Measurements from ENCODE around the gene CBX5. TPM values are rescaled to one million over a fixed set of nuclear protein-coding genes. Genes with fewer than 3 reads are reported as not detected.

CBX5 gene
- total RNA-seq, 1 experiment from 2014 or later = 109 TPM

- no peak overlapping the region for H3K27ac Mint-ChIP-seq (ENCODE audit: low read depth, unreplicated experiment)
- H3K4me3 Mint-ChIP-seq (ENCODE audit: unreplicated experiment) = no peak overlapping the region
- peaks cover 11% of the 10 kb centered on the region for H3K27me3 Mint-ChIP-seq (ENCODE audit: insufficient read depth, unreplicated experiment)
- ChIA-PET POLR2A (interaction anchor here (0.7 to 1.9 kb wide), 9 partner anchors 9 to 201 kb away, joined by 3 to 7 read pairs (median 4); partner anchors contain the start of genes HOXC5, HOXC6, HOXC8 and HOXC9), CTCF (interaction anchor here (0.5 to 17.7 kb wide), 50 partner anchors 8 to 502 kb away, joined by 3 to 233 read pairs (median 4); partner anchors contain the start of genes HOXC12, HOXC4, HOXC5 and HOXC6)
- TF ChIP-seq, protein P1, sequence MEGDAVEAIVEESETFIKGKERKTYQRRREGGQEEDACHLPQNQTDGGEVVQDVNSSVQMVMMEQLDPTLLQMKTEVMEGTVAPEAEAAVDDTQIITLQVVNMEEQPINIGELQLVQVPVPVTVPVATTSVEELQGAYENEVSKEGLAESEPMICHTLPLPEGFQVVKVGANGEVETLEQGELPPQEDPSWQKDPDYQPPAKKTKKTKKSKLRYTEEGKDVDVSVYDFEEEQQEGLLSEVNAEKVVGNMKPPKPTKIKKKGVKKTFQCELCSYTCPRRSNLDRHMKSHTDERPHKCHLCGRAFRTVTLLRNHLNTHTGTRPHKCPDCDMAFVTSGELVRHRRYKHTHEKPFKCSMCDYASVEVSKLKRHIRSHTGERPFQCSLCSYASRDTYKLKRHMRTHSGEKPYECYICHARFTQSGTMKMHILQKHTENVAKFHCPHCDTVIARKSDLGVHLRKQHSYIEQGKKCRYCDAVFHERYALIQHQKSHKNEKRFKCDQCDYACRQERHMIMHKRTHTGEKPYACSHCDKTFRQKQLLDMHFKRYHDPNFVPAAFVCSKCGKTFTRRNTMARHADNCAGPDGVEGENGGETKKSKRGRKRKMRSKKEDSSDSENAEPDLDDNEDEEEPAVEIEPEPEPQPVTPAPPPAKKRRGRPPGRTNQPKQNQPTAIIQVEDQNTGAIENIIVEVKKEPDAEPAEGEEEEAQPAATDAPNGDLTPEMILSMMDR (IDR thresholded peaks at IDR 0.05; ENCODE audit: unreplicated experiment) = peak; percentile 92
- no peaks in the 10 kb centered on the region for H3K9me3 Mint-ChIP-seq (ENCODE audit: unreplicated experiment)
- BruUV-seq (replicated peaks) = no TSS peak
- peaks cover 7% of the 10 kb centered on the region for H3K36me3 Mint-ChIP-seq (ENCODE audit: insufficient read depth, unreplicated experiment)
- intact Hi-C loops (cut with micrococcal nuclease) = loop anchor here (1.0 kb wide), 2 partner anchors 169 to 195 kb away; no protein-coding TSS in a partner anchor
- H3K4me1 Mint-ChIP-seq (ENCODE audit: insufficient read depth, unreplicated experiment) = peaks cover 17% of the 10 kb centered on the region
- peak; percentile 75 for DNase-seq (ENCODE audit: unreplicated experiment)
Measured at GRCh38 chr12:54201001-54201794, 78.7 kb downstream of the CBX5 start.

DNA sequence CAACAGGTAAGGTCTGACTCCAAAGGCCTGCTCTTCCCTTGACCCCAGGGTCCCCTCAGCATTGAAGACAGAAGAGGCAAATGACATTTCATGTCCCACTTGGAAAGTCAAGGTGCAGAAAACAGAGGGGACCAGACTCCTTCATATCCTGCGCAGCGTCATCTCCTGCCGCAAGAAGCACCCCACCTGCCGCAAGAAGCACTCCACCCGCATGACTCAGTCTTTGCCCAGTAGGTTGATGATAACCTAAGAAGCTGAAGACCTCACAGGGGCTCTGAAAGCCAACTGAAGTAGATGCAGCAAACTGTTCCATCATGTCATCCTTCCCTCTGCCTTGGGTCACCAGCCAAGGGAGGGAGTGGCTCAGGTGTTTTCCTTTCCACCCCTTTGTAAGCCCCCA lies 79.5 kb downstream of the CBX5 start:
- Mint-ChIP-seq H3K4me1 (ENCODE audit: insufficient read depth, unreplicated experiment) (peaks cover 17% of the 10 kb centered on the region), H3K4me3 (ENCODE audit: unreplicated experiment) (no peak overlapping the region), H3K27ac (ENCODE audit: low read depth, unreplicated experiment) (no peak overlapping the region), H3K9me3 (ENCODE audit: unreplicated experiment) (no peaks in the 10 kb centered on the region), H3K27me3 (ENCODE audit: insufficient read depth, unreplicated experiment) (peaks cover 11% of the 10 kb centered on the region), H3K36me3 (ENCODE audit: insufficient read depth, unreplicated experiment) (peaks cover 7% of the 10 kb centered on the region)
- BruUV-seq (replicated peaks) = no TSS peak
- intact Hi-C loops (cut with micrococcal nuclease) = no loop called here
- POLR2A ChIA-PET = interaction anchor here (1.0 to 1.9 kb wide), 4 partner anchors 9 to 200 kb away, joined by 4 to 7 read pairs (median 6); partner anchors contain the start of genes HOXC9 and SMUG1
- CTCF ChIA-PET = interaction anchor here (0.6 to 17.7 kb wide), 27 partner anchors 8 to 498 kb away, joined by 3 to 233 read pairs (median 6); partner anchors contain the start of genes HOXC4, HOXC5, HOXC6 and HOXC8
- TF ChIP-seq, protein P1 (IDR thresholded peaks at IDR 0.05; ENCODE audit: unreplicated experiment) = no peak
- DNase-seq (ENCODE audit: unreplicated experiment) = no peak

- intact Hi-C loops (cut with micrococcal nuclease) = no loop called here
- Mint-ChIP-seq H3K27ac (ENCODE audit: low read depth, unreplicated experiment) (no peak overlapping the region), H3K9me3 (ENCODE audit: unreplicated experiment) (no peaks in the 10 kb centered on the region), H3K36me3 (ENCODE audit: insufficient read depth, unreplicated experiment) (peaks cover 7% of the 10 kb centered on the region), H3K4me3 (ENCODE audit: unreplicated experiment) (no peak overlapping the region), H3K4me1 (ENCODE audit: insufficient read depth, unreplicated experiment) (peaks cover 17% of the 10 kb centered on the region), H3K27me3 (ENCODE audit: insufficient read depth, unreplicated experiment) (peaks cover 11% of the 10 kb centered on the region)
- TF ChIP-seq, protein P1 (IDR thresholded peaks at IDR 0.05; ENCODE audit: unreplicated experiment) = no peak
- ChIA-PET CTCF (interaction anchor here (0.6 to 17.7 kb wide), 11 partner anchors 9 to 378 kb away, joined by 3 to 233 read pairs (median 19); partner anchors contain the start of genes HOXC5, HOXC6, HOXC8 and HOXC9), POLR2A (interaction anchor here (0.6 kb wide), 1 partner anchor 182 kb away, joined by 3 read pairs; no protein-coding TSS in a partner anchor)
- BruUV-seq (replicated peaks) = no TSS peak
- DNase-seq (ENCODE audit: unreplicated experiment) = no peak
Measured at GRCh38 chr12:54199917-54200316, 80.0 kb downstream of the CBX5 start.

DNA sequence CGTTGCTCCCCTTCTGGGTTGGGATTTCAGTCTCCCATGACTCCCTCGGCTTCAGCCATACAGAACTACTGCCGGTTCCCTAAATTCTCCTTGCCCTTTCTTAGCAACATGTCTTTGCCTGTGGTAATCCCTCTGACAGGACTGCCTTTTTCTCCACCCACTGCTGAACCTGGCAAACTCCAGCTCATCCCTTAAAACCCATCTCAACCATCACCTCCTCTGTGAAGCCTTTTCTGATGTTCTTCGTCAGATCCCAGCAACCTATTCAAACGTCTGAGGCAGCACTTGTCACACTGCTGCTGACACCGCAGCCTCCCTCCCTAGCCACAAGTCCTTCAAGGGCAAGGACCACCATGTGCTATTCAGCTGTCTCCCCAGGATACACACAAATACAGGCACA lies 80.9 kb downstream of the CBX5 start:
- ChIA-PET CTCF (interaction anchor here (0.6 to 17.7 kb wide), 9 partner anchors 10 to 452 kb away, joined by 3 to 233 read pairs (median 6); partner anchors contain the start of genes HOXC5, HOXC6, HOXC8 and HOXC9), POLR2A (interaction anchor here (0.6 kb wide), 2 partner anchors 181 to 182 kb away, joined by 3 read pairs; no protein-coding TSS in a partner anchor)
- TF ChIP-seq, protein P1 (IDR thresholded peaks at IDR 0.05; ENCODE audit: unreplicated experiment) = no peak
- intact Hi-C loops (cut with micrococcal nuclease) = no loop called here
- H3K27ac Mint-ChIP-seq (ENCODE audit: low read depth, unreplicated experiment) = peak overlapping the region; percentile 64
- peaks cover 3% of the 10 kb centered on the region for H3K27me3 Mint-ChIP-seq (ENCODE audit: insufficient read depth, unreplicated experiment)
- H3K9me3 Mint-ChIP-seq (ENCODE audit: unreplicated experiment) = no peaks in the 10 kb centered on the region
- no TSS peak for BruUV-seq (replicated peaks)
- H3K36me3 Mint-ChIP-seq (ENCODE audit: insufficient read depth, unreplicated experiment) = peaks cover 7% of the 10 kb centered on the region
- H3K4me3 Mint-ChIP-seq (ENCODE audit: unreplicated experiment) = no peak overlapping the region
- peaks cover 17% of the 10 kb centered on the region for H3K4me1 Mint-ChIP-seq (ENCODE audit: insufficient read depth, unreplicated experiment)
- no peak for DNase-seq (ENCODE audit: unreplicated experiment)
